NCI-H1105 treated with DMSO at 0.1 percent for 48 hours (cell line): ENCODE results near the gene KIF26B.

ENCODE experiments used
- DNase-seq: peaks from one replicate; lab custom pipeline; 2025; lab: John Stamatoyannopoulos, UW

Gene KIF26B

GRCh38 chr1:245431706-245432105 is 276.9 kb downstream of the KIF26B start:
- no peak for DNase-seq

- no peak for DNase-seq
Measured at GRCh38 chr1:245432228-245432875, 277.6 kb downstream of the KIF26B start.

- DNase-seq = no peak
Measured at GRCh38 chr1:245433561-245433960, 278.8 kb downstream of the KIF26B start.

GRCh38 chr1:245434280-245434679 is 279.5 kb downstream of the KIF26B start:
- no peak for DNase-seq

GRCh38 chr1:245436407-245436806 is 281.6 kb downstream of the KIF26B start:
- no peak for DNase-seq

GRCh38 chr1:245437369-245438062 is 282.7 kb downstream of the KIF26B start:
- no peak for DNase-seq

GRCh38 chr1:245440922-245441321 is 286.1 kb downstream of the KIF26B start:
- no peak for DNase-seq

GRCh38 chr1:245441689-245442088 is 286.9 kb downstream of the KIF26B start:
- no peak for DNase-seq

GRCh38 chr1:245444147-245444828 is 289.5 kb downstream of the KIF26B start:
- no peak for DNase-seq

GRCh38 chr1:245444945-245445344 is 290.2 kb downstream of the KIF26B start:
- no peak for DNase-seq

GRCh38 chr1:245448531-245448930 is 293.7 kb downstream of the KIF26B start:
- DNase-seq = no peak

GRCh38 chr1:245448975-245449431 is 294.2 kb downstream of the KIF26B start:
- peak; percentile 21 for DNase-seq

- DNase-seq = no peak
Measured at GRCh38 chr1:245453541-245453940, 298.8 kb downstream of the KIF26B start.

- DNase-seq = no peak
Measured at GRCh38 chr1:245454051-245454450, 299.3 kb downstream of the KIF26B start.

GRCh38 chr1:245457562-245457961 is 302.8 kb downstream of the KIF26B start:
- DNase-seq = no peak

GRCh38 chr1:245458234-245458633 is 303.4 kb downstream of the KIF26B start:
- no peak for DNase-seq

- no peak for DNase-seq
Measured at GRCh38 chr1:245458761-245459174, 304.0 kb downstream of the KIF26B start.

- DNase-seq = no peak
Measured at GRCh38 chr1:245459621-245460020, 304.8 kb downstream of the KIF26B start.

- no peak for DNase-seq
Measured at GRCh38 chr1:245461681-245462080, 306.9 kb downstream of the KIF26B start.

- no peak for DNase-seq
Measured at GRCh38 chr1:245462161-245462560, 307.4 kb downstream of the KIF26B start.

- no peak for DNase-seq
Measured at GRCh38 chr1:245463392-245464165, 308.8 kb downstream of the KIF26B start.

GRCh38 chr1:245464290-245464689 is 309.5 kb downstream of the KIF26B start:
- DNase-seq = no peak
